Activated B cell treated with CpG ODN at 0.5 μM for 24 hours (primary cell): ENCODE results near the gene ITGB3BP. TPM values are rescaled to one million over a fixed set of nuclear protein-coding genes. Genes with fewer than 3 reads are reported as not detected.

ENCODE experiments used
- ATAC-seq: fragments of 200-7000 bp; cut with Tn5 transposase; one replicate; pipeline ENCODE4 v1.10.0; 2021; ENCODE audit warnings: low read depth, mild to moderate bottlenecking, moderate library complexity
- CTCF ChIA-PET: fragments of 350-600 bp; sonication (Branson Sonifier 250); formaldehyde crosslinking; loops from one replicate; lab custom pipeline; 2021; ENCODE audit warnings: antibody characterized with exemption; lab: Charles Lee
- POLR2A ChIA-PET: fragments of 350-600 bp; sonication (Branson Sonifier 250); formaldehyde crosslinking; loops from one replicate; lab custom pipeline; 2021; ENCODE audit warnings: antibody characterized with exemption; lab: Charles Lee
- DNase-seq: peaks from one replicate; pipeline ENCODE4 v3.0.0; 2022
- H3K27ac Mint-ChIP-seq: one replicate; pipeline ENCODE4 v1.8.0; 2020; ENCODE audit warnings: mixed read lengths
- H3K27me3 Mint-ChIP-seq: one replicate; pipeline ENCODE4 v1.8.0; 2021; ENCODE audit warnings: mixed read lengths
- H3K36me3 Mint-ChIP-seq: one replicate; pipeline ENCODE4 v1.8.0; 2021; ENCODE audit warnings: low read depth, mixed read lengths
- H3K4me1 Mint-ChIP-seq: one replicate; pipeline ENCODE4 v1.8.0; 2021; ENCODE audit warnings: mixed read lengths
- H3K4me3 Mint-ChIP-seq: one replicate; pipeline ENCODE4 v1.8.0; 2020; ENCODE audit warnings: mild to moderate bottlenecking, mixed read lengths
- H3K9me3 Mint-ChIP-seq: one replicate; pipeline ENCODE4 v1.8.0; 2020; ENCODE audit warnings: mixed read lengths
- CTCF ChIP-seq: fragments of 200-600 bp; IDR thresholded peaks from one replicate; pipeline ENCODE4 v1.8.0; 2022; ENCODE audit warnings: antibody characterized with exemption, mild to moderate bottlenecking
- intact Hi-C: fragments of 100-400 bp; cut with micrococcal nuclease; formaldehyde crosslinking; loops from one replicate; pipeline ENCODE4 v1.15.1; 2024
- total RNA-seq: library from RNA; stranded (reverse); gene quantifications from 2 replicates; pipeline ENCODE4 v1.2.3, GENCODE V29; 2022

Gene ITGB3BP
- total RNA-seq, 1 donor from 2014 or later, result 24.9 TPM

- DNase-seq (no peak), ATAC-seq (no peak)
- no peak for TF ChIP-seq CTCF
- Mint-ChIP-seq H3K27ac (no peak overlapping the region), H3K9me3 (no peaks in the 10 kb centered on the region), H3K4me1 (no peaks in the 10 kb centered on the region), H3K27me3 (no peaks in the 10 kb centered on the region), H3K4me3 (no peak overlapping the region), H3K36me3 (peaks cover 12% of the 10 kb centered on the region)
- CTCF ChIA-PET, result no interaction called here
- POLR2A ChIA-PET, result no interaction called here
- intact Hi-C loops, result no loop called here
These were observed 24.7 kb upstream of the ITGB3BP start for GRCh38 chr1:63547621-63548294.

GRCh38 chr1:63545780-63546179, 22.8 kb upstream of the ITGB3BP start:
- CTCF ChIA-PET, result no interaction called here
- Mint-ChIP-seq H3K27me3 (no peaks in the 10 kb centered on the region), H3K36me3 (peaks cover 14% of the 10 kb centered on the region), H3K27ac (no peak overlapping the region), H3K4me3 (no peak overlapping the region), H3K4me1 (no peaks in the 10 kb centered on the region), H3K9me3 (no peaks in the 10 kb centered on the region)
- POLR2A ChIA-PET, result no interaction called here
- TF ChIP-seq CTCF, result no peak
- DNase-seq, result no peak
- no peak for ATAC-seq
- intact Hi-C loops, result no loop called here

- no peaks in the 10 kb centered on the region for H3K4me1 Mint-ChIP-seq
- ChIA-PET POLR2A (interaction anchor here (0.7 kb wide), 1 partner anchor 15 kb away, joined by 3 read pairs; the partner anchor contains the start of gene EFCAB7), CTCF (interaction anchor here (1.0 to 1.6 kb wide), 7 partner anchors 9 to 1362 kb away, joined by 3 to 7 read pairs (median 4); no protein-coding TSS in a partner anchor)
- no peak for TF ChIP-seq CTCF
- no peak overlapping the region for H3K27ac Mint-ChIP-seq
- intact Hi-C loops, result loop anchor here (1.0 to 5.0 kb wide), 3 partner anchors 221 to 697 kb away; no protein-coding TSS in a partner anchor
- no peak overlapping the region for H3K4me3 Mint-ChIP-seq
- no peaks in the 10 kb centered on the region for H3K9me3 Mint-ChIP-seq
- ATAC-seq (no peak), DNase-seq (no peak)
- peaks cover 12% of the 10 kb centered on the region for H3K36me3 Mint-ChIP-seq
- H3K27me3 Mint-ChIP-seq, result no peaks in the 10 kb centered on the region
These were observed 14.9 kb upstream of the ITGB3BP start for GRCh38 chr1:63537940-63538339.

GRCh38 chr1:63537006-63537405, 14.0 kb upstream of the ITGB3BP start:
- ATAC-seq, result no peak
- CTCF ChIA-PET, result interaction anchor here (1.1 to 1.6 kb wide), 5 partner anchors 8 to 695 kb away, joined by 3 to 7 read pairs (median 3); no protein-coding TSS in a partner anchor

More at GRCh38 chr1:63537006-63537405, 14.0 kb upstream of the ITGB3BP start:
- POLR2A ChIA-PET, result no interaction called here
- intact Hi-C loops, result loop anchor here (2.0 to 5.0 kb wide), 2 partner anchors 220 to 625 kb away; no protein-coding TSS in a partner anchor
- H3K4me3 Mint-ChIP-seq, result no peak overlapping the region
- no peak for DNase-seq
- peaks cover 17% of the 10 kb centered on the region for H3K36me3 Mint-ChIP-seq
- H3K4me1 Mint-ChIP-seq, result no peaks in the 10 kb centered on the region
- H3K27ac Mint-ChIP-seq, result no peak overlapping the region
- H3K9me3 Mint-ChIP-seq, result no peaks in the 10 kb centered on the region
- no peak for TF ChIP-seq CTCF
- no peaks in the 10 kb centered on the region for H3K27me3 Mint-ChIP-seq
